Measurements from ENCODE around the gene TPI1.
"Not testable (repeated sequence)": the region's sequence is repeated elsewhere in the genome, so short reads cannot be mapped to it uniquely, and the experiment has no call there.

TPI1 gene

DNA sequence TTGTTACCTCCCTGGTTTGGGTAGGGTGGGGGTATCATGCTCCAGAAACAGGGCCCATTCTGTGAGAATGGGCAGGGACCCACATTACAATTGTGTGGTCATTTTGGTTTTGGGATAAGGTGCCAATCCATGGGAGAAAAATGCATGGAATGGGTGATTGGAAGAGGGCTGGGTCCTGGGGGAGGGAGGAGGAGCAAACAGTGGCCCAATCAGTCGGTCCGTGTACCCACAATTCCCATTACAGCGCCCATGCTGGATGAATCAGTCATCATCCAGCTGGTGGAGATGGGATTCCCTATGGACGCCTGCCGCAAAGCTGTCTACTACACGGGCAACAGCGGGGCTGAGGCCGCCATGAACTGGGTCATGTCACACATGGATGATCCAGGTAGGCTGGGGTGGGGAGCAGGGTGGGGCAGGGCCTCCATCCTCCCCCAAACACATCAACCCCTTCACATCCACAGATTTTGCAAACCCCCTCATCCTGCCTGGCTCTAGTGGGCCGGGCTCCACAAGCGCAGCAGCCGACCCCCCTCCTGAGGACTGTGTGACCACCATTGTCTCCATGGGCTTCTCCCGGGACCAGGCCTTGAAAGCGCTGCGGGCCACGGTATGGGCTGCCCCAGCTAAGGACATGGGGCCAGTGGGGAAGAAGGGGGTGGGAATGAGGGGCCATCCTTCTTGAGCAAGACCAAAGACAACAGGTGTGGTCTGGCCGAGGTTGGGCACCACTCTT, 3.6 kb upstream of the TPI1 start:
- no peak for DNase-seq (ENCODE audit: low read depth)
- no peak overlapping the region for H3K4me3 ChIP-seq (ENCODE audit: low read depth, low read length)

DNA sequence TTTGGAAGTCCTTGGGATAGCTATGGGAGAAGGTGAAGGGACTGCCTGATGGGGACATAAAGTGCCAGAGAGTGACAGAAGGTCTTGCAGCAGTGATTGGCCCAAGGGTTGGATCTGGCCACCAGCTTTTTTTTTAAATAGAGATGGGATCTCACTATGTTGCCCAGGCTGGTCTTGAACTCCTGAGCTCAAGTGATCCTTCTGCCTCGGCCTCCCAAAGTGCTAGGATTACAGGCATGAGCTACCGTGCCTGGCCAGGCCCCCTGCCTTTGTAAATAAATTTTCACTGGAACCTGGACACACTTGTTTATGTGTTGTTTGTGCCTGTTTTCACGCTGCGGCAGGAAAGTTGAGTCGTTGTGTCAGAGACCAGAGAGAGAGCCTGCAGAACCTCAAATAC, 2.0 kb upstream of the TPI1 start:
- not testable (repeated sequence) for DNase-seq (ENCODE audit: low read depth); H3K4me3 ChIP-seq (ENCODE audit: low read depth, low read length)

DNA sequence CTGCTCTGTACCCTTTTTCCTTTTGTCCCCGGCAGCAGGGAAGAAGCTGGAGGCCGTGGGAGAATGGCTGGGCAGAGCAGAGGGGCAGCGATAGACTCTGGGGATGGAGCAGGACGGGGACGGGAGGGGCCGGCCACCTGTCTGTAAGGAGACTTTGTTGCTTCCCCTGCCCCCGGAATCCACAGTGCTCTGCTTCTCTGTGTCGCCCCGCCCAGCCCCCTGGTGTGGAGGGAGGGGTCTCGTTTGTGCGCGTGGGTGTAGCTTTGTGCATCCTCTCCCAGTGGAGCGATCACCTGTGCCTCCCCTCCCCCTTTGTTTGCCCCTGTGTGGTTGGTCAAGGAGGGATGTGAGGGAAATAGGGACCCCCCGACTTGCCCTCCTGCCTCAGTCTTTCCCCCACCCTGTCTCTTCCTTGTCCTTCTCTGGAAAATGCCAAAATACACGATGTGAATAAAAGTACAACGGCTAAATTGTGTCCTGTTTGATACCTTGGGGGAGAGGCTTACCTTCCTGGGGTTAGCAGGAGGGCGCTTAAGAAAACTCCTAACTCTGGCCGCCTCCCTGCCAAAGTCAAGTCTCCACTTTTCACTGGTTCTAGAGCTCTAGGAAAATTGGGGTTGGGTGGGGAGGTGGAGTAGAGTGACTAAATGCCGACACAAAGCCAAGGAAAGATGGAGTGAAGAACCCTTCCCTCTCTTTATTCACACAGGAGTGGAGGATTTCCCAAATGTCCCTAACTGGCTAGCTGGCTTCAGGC, 990 bp upstream of the TPI1 start:
- H3K4me3 ChIP-seq (ENCODE audit: low read depth, low read length): peak overlapping the region; percentile 83
- no peak for DNase-seq (ENCODE audit: low read depth)

DNA sequence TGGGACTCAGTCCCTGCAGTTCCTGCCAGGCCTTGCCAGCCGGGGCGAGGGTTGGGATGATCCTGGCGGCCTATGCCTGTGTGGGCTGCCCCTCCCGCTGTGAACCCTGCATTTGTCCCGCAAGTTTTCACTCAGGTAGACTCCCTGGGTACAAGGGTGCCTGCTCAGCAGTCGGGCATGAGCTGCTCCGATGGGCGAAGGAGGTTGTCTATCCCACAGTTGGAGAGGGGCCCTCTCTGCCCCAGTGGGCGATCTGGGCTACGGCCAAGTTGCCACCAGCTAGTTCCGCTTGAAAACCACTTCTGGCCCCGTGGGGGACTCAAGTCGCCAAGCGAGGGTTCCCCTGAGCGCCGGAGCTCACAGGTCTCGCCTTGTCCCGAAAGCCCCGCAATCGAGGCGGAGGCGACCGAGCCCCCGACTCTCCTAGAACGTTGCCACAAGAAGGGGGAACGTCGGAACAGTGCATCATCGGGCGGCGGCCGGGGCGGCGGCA, 365 bp upstream of the TPI1 start:
- no peak for DNase-seq (ENCODE audit: low read depth)
- peak overlapping the region; percentile 83 for H3K4me3 ChIP-seq (ENCODE audit: low read depth, low read length)

- no peak for DNase-seq (ENCODE audit: low read depth)
- H3K4me3 ChIP-seq (ENCODE audit: low read depth, low read length): peak overlapping the region; percentile 83
Observed at GRCh38 chr12:6868211-6869048, 1.1 kb downstream of the TPI1 start.

DNA sequence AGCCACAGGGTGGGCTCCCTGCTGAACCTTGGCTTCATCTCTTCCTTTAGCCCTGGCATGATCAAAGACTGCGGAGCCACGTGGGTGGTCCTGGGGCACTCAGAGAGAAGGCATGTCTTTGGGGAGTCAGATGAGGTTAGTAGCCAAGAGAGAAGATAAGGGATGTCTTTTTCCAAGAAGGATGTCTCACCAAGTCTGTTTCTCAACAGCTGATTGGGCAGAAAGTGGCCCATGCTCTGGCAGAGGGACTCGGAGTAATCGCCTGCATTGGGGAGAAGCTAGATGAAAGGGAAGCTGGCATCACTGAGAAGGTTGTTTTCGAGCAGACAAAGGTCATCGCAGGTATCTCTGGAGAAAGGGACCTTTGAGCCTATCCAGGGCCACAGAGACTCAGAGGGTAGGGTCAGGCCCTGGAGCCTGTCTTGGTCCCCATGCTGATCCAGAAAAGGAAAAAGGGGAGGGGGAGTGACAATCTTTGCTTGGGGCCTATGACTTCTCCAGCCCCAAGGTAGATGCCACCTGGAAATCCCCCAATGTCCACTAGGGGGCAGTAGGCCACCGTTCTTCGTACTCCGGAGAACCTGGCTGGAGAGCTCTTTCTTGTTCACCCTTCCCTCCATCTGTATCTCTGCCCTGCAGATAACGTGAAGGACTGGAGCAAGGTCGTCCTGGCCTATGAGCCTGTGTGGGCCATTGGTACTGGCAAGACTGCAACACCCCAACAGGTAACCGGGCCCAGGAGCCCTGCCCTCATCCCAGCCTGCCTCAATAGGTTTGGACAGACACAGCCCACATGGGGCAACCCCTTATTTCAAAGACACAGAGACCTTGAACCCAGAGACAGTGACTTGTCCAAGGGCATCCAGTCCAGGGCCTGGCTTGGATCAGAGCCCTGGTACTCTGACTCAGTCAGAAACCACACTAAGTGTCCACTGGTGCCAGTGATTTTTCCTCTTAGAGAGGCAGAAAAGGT, 2.0 kb downstream of the TPI1 start:
- peak overlapping the region; percentile 83 for H3K4me3 ChIP-seq (ENCODE audit: low read depth, low read length)
- DNase-seq (ENCODE audit: low read depth): no peak

DNA sequence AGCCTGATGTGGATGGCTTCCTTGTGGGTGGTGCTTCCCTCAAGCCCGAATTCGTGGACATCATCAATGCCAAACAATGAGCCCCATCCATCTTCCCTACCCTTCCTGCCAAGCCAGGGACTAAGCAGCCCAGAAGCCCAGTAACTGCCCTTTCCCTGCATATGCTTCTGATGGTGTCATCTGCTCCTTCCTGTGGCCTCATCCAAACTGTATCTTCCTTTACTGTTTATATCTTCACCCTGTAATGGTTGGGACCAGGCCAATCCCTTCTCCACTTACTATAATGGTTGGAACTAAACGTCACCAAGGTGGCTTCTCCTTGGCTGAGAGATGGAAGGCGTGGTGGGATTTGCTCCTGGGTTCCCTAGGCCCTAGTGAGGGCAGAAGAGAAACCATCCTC, 3.0 kb downstream of the TPI1 start:
- not testable (repeated sequence) for H3K4me3 ChIP-seq (ENCODE audit: low read depth, low read length)

DNA sequence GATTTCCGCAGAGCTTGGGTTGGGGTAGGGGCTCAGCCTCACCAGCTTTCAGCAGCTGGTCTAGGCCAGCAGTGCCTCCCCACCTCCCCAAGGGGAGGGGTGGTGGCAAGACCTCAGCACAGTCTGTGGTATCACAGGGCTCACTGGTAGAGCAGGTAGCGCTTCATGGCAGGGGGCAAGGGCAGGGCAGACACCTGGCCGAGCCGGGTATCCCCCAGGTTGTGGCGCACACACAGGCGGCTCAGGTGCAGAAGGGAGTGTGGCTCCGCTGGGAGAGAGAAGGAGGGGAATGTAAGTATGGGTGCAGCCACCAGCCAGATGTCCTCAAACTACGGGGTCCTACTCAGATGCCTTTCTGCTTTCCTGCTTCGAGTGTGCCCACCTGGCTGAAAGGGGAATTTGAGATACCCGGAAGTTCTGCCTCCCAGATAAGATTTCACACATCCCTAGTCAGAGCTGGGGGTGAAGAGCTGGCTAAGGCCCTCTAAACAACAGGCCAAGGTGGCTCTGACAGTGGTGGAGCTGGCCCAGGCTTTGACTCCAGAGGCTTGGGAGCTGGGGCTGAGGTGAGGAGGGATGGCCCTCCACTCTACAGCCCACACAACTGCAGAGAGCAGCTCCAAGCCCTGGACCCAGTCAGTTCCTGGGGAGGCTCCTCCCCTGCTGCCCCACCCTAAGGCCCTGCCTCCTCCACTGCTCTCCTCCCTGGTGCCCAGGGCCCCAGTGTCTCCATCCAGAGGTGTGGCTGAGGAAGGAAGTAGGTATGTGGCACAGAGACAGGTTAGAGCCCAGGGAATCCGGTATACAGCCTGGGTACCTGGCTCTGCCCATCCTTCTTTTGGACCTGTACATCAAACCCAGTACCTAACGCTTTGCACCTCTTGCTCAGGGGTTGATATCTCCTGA, 4.0 kb downstream of the TPI1 start:
- DNase-seq (ENCODE audit: low read depth): no peak
- H3K4me3 ChIP-seq (ENCODE audit: low read depth, low read length): peak overlapping the region; percentile 62

More for the DNA sequence above, 3.0 kb downstream of the TPI1 start:
- DNase-seq (ENCODE audit: low read depth): not testable (repeated sequence)

GRCh38 chr12:6872073-6873048, 5.0 kb downstream of the TPI1 start:
- peak; percentile 25 for DNase-seq (ENCODE audit: low read depth)
- peak overlapping the region; percentile 62 for H3K4me3 ChIP-seq (ENCODE audit: low read depth, low read length)

- H3K4me3 ChIP-seq (ENCODE audit: low read depth, low read length): peak within 1 kb of the TSS; percentile 62
- DNase-seq (ENCODE audit: low read depth): peak; percentile 78
Observed at GRCh38 chr12:6873094-6874014, 6.0 kb downstream of the TPI1 start, which contains the start of gene SPSB2. Gene SPSB2 (minus strand): TSS chr12:6873303. CDS start chr12:6872901, 402 bp downstream.

- not testable (repeated sequence) for DNase-seq (ENCODE audit: low read depth)
- H3K4me3 ChIP-seq (ENCODE audit: low read depth, low read length): peak overlapping the region; percentile 62
Observed at GRCh38 chr12:6874015-6874368, 6.7 kb downstream of the TPI1 start.

- DNase-seq (ENCODE audit: low read depth); H3K4me3 ChIP-seq (ENCODE audit: low read depth, low read length): not testable (repeated sequence)
Observed at GRCh38 chr12:6879824-6880223, 12.5 kb downstream of the TPI1 start.

DNA sequence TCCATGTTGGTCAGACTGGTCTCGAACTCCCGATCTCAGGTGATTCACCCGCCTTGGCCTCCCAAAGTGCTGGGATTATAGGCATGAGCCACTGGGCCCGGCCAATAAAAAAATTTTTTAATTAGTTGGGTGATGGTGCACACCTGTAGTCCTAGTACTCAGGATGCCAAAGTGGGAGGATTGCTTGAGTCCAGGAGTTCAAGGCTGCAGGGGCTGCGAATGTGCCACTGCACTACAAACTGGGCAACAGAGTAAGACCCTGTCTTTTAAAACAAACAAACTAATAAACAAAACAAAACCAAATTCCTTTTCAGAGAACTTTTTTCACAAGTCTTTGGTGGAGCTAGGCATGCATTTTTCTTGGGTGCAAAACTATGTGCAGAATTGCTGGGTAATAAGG, 15.9 kb downstream of the TPI1 start:
- H3K4me3 ChIP-seq (ENCODE audit: low read depth, low read length): no peak overlapping the region
- no peak for DNase-seq (ENCODE audit: low read depth)

GRCh38 chr12:6883683-6884082, 16.4 kb downstream of the TPI1 start:
- H3K4me3 ChIP-seq (ENCODE audit: low read depth, low read length): no peak overlapping the region
- DNase-seq (ENCODE audit: low read depth): no peak

DNA sequence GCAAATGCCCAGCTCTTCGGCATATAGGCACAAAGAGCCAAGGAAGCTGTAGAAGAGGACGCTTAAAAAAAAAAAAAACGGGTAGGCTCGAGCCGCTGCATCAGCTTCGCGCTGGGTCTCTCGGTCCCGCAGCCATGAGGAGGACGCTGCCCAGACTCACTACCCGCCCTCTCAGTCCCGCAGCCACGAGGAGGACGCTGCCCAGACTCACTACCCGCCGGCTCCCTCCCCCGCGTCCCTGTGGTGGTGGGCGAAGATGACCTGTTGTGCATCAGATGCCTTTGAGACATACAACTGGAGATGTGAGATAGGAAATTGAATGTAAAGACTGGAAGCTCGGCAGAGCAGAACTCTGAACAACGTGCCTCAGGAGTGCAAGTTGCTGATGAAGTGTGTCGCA, 17.2 kb downstream of the TPI1 start:
- DNase-seq (ENCODE audit: low read depth): no peak
- no peak overlapping the region for H3K4me3 ChIP-seq (ENCODE audit: low read depth, low read length)

Measured in skeletal muscle cell (primary cell).